Testis (tissue), 2 donors: ENCODE results near the gene SLC9A4.

Source experiments
- POLR2A ChIP-seq: fragments of 450-650 bp; IDR thresholded peaks from one replicate; pipeline ENCODE4 v1.6.1; 2017; ENCODE audit warnings: antibody characterized with exemption, mild to moderate bottlenecking, moderate library complexity
- TF ChIP-seq, protein P1 (sequence below), 3 experiments: fragments of 450-650 bp in 2 of 3; fragments of 200-600 bp in 1 of 3; sonication (generic) in 1 of 3; IDR thresholded peaks; one replicate each; pipeline ENCODE4 v1.5.1; 2016 to 2019; ENCODE audit warnings: antibody characterized with exemption in 3 of 3, mild to moderate bottlenecking in 2 of 3, moderate library complexity in 1 of 3

- TF ChIP-seq, protein P1, sequence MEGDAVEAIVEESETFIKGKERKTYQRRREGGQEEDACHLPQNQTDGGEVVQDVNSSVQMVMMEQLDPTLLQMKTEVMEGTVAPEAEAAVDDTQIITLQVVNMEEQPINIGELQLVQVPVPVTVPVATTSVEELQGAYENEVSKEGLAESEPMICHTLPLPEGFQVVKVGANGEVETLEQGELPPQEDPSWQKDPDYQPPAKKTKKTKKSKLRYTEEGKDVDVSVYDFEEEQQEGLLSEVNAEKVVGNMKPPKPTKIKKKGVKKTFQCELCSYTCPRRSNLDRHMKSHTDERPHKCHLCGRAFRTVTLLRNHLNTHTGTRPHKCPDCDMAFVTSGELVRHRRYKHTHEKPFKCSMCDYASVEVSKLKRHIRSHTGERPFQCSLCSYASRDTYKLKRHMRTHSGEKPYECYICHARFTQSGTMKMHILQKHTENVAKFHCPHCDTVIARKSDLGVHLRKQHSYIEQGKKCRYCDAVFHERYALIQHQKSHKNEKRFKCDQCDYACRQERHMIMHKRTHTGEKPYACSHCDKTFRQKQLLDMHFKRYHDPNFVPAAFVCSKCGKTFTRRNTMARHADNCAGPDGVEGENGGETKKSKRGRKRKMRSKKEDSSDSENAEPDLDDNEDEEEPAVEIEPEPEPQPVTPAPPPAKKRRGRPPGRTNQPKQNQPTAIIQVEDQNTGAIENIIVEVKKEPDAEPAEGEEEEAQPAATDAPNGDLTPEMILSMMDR (IDR thresholded peaks at IDR 0.05): no peak
- no peak for TF ChIP-seq POLR2A
Observed at GRCh38 chr2:102509749-102510148, 36.7 kb downstream of the SLC9A4 start.
